ENCODE data around the gene FMNL3. TPM values are rescaled to one million over a fixed set of nuclear protein-coding genes. Genes with fewer than 3 reads are reported as not detected.
"Not testable (repeated sequence)": the region's sequence is repeated elsewhere in the genome, so short reads cannot be mapped to it uniquely, and the experiment has no call there.

Gene FMNL3
- total RNA-seq, 2 donors from 2014 or later, result 3.0 to 6.2 TPM

- Histone ChIP-seq H3K36me3 (replicated peaks in 1 of 2; ENCODE audit: insufficient read depth in 1 of 2, low read depth in 2 of 2) (no peaks in the 10 kb centered on the region), H3K4me3 (no peak overlapping the region), H3K27ac (no peak overlapping the region), H3K27me3 (no peaks in the 10 kb centered on the region), H3K9me3 (no peaks in the 10 kb centered on the region), H3K4me1 (no peaks in the 10 kb centered on the region)
- intact Hi-C loops (cut with DNase I), result no loop called here
- ATAC-seq (no peak), DNase-seq (no peak)
- WGBS, 2 donors, result 77% methylated on average over 10 of the region's 10 CpGs
- TF ChIP-seq CTCF (IDR thresholded peaks at IDR 0.05) (no peak), POLR2A (IDR thresholded peaks at IDR 0.05) (no peak)
These were observed 26.2 kb upstream of the FMNL3 start for GRCh38 chr12:49733219-49734017.

DNA sequence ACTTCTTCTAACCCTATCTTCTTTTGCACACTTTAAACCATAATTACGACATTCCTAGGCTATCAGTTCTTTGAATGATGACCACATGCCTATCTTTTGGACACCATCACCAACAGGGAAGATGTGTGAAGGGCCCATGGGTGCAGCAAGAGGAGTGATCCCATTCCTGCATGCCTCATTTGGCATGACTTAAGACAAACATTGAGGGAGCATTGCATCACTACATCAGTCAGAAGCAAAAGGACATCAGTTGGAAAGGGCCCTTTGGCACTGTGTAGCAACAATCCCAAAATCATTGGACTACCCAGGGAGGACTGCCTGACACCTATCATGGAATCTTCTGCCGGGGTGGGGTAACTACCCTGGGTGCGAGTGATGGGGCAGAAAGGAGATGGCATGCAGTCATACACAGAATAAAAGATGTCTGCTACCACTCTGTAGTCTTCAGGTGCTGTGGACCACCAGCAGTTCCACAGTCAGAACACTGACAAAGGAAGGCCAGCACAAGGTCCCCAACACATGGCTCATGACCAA is 23.4 kb upstream of the FMNL3 start:
- H3K27ac ChIP-seq, result no peak overlapping the region
- H3K4me1 ChIP-seq, result no peaks in the 10 kb centered on the region
- DNase-seq (no peak), ATAC-seq (no peak)
- intact Hi-C loops (cut with DNase I), result no loop called here
- H3K9me3 ChIP-seq, result no peaks in the 10 kb centered on the region
- TF ChIP-seq POLR2A (IDR thresholded peaks at IDR 0.05), result no peak
- TF ChIP-seq CTCF (IDR thresholded peaks at IDR 0.05), result no peak
- H3K27me3 ChIP-seq, result no peaks in the 10 kb centered on the region
- H3K36me3 ChIP-seq (replicated peaks in 1 of 2; ENCODE audit: insufficient read depth in 1 of 2, low read depth in 2 of 2), result no peaks in the 10 kb centered on the region
- WGBS, 2 donors, result 74 to 86% methylated on average over 3 of the region's 3 CpGs
- H3K4me3 ChIP-seq, result no peak overlapping the region

GRCh38 chr12:49730050-49730449 is 22.8 kb upstream of the FMNL3 start:
- DNase-seq (no peak), ATAC-seq (no peak)
- intact Hi-C loops (cut with DNase I), result no loop called here
- no peaks in the 10 kb centered on the region for H3K27me3 ChIP-seq
- H3K36me3 ChIP-seq (replicated peaks in 1 of 2; ENCODE audit: insufficient read depth in 1 of 2, low read depth in 2 of 2), result no peaks in the 10 kb centered on the region
- 47 to 61% methylated on average over 1 of the region's 1 CpG for WGBS, 2 donors
- no peaks in the 10 kb centered on the region for H3K4me1 ChIP-seq
- no peak overlapping the region for H3K27ac ChIP-seq
- TF ChIP-seq POLR2A (IDR thresholded peaks at IDR 0.05) (no peak), CTCF (IDR thresholded peaks at IDR 0.05) (no peak)
- H3K4me3 ChIP-seq, result no peak overlapping the region
- H3K9me3 ChIP-seq, result no peaks in the 10 kb centered on the region

DNA sequence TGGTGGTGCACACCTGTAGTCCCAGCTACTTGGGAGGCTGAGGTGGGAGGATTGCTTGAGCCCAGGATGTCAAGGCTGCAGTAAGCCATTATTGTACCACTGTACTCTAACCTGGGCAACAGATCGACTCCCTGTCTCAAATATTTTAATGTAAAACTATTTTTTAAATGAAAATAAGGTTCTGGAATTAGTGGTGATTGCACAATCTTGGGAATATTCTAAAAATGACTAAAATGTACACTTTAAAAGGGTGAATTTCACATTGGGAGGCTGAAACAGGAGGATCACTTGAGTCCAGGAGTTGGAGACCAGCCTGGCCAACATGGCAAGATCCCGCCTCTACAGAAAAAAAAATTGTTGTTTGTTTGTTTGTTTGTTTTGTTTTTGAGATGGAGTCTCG is 21.2 kb upstream of the FMNL3 start:
- no peaks in the 10 kb centered on the region for H3K36me3 ChIP-seq (replicated peaks in 1 of 2; ENCODE audit: insufficient read depth in 1 of 2, low read depth in 2 of 2)
- no peak for TF ChIP-seq CTCF (IDR thresholded peaks at IDR 0.05)
- TF ChIP-seq POLR2A (IDR thresholded peaks at IDR 0.05), result no peak
- intact Hi-C loops (cut with DNase I), result no loop called here
- DNase-seq (no peak), ATAC-seq (no peak)
- no peaks in the 10 kb centered on the region for H3K9me3 ChIP-seq
- WGBS, 2 donors, result 90 to 91% methylated on average over 3 of the region's 3 CpGs
- no peaks in the 10 kb centered on the region for H3K4me1 ChIP-seq
- no peaks in the 10 kb centered on the region for H3K27me3 ChIP-seq
- H3K4me3 ChIP-seq, result no peak overlapping the region
- no peak overlapping the region for H3K27ac ChIP-seq

GRCh38 chr12:49721355-49721754 is 14.2 kb upstream of the FMNL3 start:
- H3K4me3 ChIP-seq; H3K27me3 ChIP-seq; intact Hi-C loops (cut with DNase I); DNase-seq; H3K4me1 ChIP-seq; H3K9me3 ChIP-seq; H3K36me3 ChIP-seq (replicated peaks in 1 of 2; ENCODE audit: insufficient read depth in 1 of 2, low read depth in 2 of 2); H3K27ac ChIP-seq; ATAC-seq: not testable (repeated sequence)
- WGBS, 2 donors, result 80% methylated on average over 3 of the region's 3 CpGs

Data from body of pancreas (tissue), 4 donors.